AG09309 (cell line): ENCODE measurements around the gene PLEKHH1.

Experiments used
- DNase-seq: peaks from one replicate; pipeline ENCODE4 v3.0.0-alpha.2; 2010; ENCODE audit warnings: low read depth
- H3K4me3 ChIP-seq: 2 replicates; pipeline ENCODE4 v1.5.1; 2011; ENCODE audit warnings: mild to moderate bottlenecking, low read depth, low read length, moderate library complexity; ENCODE audit not compliant: control insufficient read depth
- TF ChIP-seq, protein P1 (sequence below): IDR thresholded peaks from 2 replicates; pipeline ENCODE4 v1.5.1; 2011; ENCODE audit warnings: mild to moderate bottlenecking, low read depth, low read length, inconsistent platforms; ENCODE audit not compliant: insufficient read depth, control insufficient read depth; ENCODE audit errors: missing control alignments

The PLEKHH1 gene

DNA sequence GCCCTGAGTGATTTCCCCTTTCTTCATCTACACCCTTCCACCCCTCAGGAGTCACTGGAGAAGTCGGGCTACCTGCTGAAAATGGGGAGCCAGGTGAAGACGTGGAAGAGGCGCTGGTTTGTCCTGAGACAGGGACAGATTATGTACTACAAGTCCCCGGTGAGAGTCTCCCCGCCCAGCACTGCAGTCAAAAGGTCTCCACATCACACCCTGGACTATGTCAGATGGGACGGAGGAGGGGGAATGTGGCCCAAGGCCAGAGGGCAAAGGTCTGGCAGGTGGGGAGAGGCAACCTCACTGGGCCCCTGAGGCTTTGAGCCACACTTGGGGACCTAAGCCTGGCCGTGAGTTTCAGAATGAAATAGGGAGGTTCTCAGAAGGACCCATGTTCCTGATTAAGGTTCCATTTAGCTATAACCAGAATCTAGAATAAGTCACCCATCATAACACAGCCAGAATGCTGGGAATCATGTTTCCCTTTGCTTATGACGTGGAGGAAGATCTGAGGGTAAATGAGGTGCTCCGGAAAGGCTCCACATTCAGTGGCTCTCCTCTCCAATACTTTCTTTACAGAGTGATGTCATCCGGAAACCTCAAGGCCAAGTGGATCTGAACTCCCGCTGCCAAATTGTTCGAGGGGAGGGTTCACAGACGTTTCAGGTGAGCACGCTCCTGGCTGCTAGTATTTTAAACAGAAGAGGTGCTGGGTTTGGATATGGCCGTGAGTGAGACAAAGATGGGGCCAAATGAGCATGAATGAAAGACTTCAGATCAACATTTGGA, 40.3 kb downstream of the PLEKHH1 start:
- no peak for DNase-seq
- no peak overlapping the region for H3K4me3 ChIP-seq
- TF ChIP-seq, protein P1, sequence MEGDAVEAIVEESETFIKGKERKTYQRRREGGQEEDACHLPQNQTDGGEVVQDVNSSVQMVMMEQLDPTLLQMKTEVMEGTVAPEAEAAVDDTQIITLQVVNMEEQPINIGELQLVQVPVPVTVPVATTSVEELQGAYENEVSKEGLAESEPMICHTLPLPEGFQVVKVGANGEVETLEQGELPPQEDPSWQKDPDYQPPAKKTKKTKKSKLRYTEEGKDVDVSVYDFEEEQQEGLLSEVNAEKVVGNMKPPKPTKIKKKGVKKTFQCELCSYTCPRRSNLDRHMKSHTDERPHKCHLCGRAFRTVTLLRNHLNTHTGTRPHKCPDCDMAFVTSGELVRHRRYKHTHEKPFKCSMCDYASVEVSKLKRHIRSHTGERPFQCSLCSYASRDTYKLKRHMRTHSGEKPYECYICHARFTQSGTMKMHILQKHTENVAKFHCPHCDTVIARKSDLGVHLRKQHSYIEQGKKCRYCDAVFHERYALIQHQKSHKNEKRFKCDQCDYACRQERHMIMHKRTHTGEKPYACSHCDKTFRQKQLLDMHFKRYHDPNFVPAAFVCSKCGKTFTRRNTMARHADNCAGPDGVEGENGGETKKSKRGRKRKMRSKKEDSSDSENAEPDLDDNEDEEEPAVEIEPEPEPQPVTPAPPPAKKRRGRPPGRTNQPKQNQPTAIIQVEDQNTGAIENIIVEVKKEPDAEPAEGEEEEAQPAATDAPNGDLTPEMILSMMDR, result no peak

DNA sequence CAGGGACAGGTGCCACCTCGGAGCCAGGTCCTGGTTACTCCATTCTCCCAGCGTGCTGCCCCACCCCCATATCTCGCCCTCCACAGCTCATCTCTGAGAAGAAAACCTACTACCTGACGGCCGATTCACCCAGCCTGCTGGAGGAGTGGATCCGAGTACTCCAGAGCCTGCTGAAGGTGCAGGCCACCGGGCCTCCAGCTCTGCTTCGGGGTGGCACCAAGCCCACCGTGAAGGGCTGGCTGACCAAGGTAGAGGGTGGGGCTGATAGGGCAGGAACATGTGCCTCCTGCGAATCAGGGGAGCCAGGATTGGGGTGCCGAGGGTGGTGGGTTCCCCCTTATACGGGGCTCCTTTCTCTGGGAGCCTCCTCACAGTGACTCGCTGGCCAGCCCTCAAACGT, 41.1 kb downstream of the PLEKHH1 start:
- DNase-seq, result no peak
- TF ChIP-seq, protein P1, result no peak

DNA sequence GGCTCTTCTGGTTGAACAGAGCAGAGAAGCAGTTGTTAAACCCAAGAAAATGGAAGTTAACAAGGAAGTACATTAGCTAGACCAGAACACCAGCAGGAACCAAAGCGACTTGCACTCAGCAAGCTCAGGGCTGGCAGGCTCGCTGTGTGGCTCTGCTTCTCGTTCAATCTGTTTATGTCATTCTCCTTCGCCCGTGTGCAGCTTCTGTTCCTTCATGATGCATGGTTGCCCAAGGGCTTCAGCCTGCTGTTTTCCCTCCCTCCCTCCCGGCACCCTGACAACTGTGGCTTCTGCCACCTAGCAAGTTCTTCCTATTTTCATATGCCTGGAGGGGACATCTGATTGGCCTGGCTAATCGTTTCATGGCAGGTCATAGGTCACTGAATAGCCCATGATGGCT, 41.7 kb downstream of the PLEKHH1 start:
- H3K4me3 ChIP-seq, result no peak overlapping the region
- TF ChIP-seq, protein P1, result no peak
- no peak for DNase-seq

More for the DNA sequence above, 41.1 kb downstream of the PLEKHH1 start:
- no peak overlapping the region for H3K4me3 ChIP-seq

DNA sequence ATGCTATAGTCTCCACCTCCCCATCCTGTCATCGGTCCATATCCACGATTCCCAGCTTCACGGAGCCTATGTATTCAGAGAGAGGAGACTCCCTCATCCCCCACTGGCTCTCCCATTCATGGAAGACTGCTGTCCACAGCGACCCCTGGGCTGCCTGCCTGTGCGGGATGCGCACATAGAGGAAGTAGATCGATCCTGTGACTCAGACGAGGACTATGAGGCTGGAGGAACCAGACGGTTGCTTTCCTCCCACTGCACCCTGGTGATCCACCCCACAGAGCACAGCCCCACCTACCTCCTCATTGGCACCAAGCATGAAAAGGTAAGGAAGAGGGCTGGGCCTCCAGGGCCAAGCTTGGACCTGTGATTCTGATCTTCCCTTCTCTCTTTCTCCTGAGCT, 42.6 kb downstream of the PLEKHH1 start:
- no peak overlapping the region for H3K4me3 ChIP-seq
- TF ChIP-seq, protein P1, result no peak
- DNase-seq, result no peak

DNA sequence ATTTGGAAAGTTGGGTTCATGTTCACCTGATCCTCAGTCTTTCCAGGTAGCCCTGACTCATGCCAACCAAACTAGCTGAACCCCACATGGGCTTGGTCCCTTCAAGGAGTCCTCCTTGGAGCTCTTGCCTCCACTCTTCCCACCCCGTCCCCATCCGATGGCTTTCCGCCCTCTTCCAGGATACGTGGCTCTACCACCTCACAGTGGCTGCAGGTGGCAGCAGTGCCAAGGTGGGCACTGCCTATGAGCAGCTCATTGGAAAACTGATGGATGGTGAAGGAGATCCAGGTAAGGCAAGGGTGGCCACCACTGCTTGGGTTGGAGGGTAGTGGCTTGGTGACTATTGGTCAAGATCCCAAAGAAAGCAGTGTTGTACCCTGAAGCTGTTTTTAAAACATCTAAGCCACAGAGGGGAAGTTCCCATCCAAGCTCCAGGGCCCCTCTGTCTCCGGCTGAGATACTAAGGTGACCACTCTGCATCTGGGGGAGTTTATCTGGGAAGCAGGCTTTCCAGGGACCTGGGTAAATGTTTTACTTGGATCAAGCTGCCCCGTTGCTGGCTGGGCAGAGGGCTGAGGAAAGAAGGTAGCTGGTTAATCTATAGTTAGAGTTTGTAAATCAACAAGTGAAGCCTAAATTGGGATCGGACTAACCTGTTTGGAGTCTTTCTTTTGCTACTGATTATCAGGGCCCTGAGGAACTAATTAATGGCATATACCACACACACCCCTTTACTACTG, 43.3 kb downstream of the PLEKHH1 start:
- no peak overlapping the region for H3K4me3 ChIP-seq
- no peak for DNase-seq
- TF ChIP-seq, protein P1, result no peak

DNA sequence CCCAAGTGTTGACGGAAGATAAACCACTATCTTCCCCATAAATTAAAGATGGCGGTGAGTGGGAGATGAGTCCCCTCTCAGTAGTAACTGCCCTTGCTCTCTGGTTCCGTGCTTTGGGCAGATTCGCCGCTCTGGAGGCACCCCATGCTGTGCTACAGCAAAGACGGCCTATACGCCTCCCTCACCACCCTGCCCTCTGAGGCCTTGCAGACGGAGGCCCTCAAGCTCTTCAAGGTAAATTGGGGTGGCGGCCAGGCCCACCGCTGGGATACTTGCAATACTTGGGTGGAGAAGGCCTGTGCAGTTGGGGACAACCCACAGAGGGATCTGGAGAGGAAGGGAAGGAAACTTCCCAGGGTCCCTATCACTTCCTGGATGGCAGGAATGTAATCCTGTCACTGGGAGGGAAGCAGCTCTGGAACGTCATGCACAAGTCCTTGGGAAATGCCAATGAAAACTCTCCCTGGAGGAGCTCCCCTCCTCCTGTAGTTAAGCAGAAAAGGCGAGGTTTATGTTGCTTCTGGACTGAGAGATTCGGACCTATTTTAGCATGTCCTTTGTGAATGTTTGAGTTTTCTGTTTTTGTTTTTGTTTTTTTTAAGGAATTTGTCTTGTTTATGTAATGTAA, 44.2 kb downstream of the PLEKHH1 start:
- DNase-seq, result no peak
- H3K4me3 ChIP-seq, result no peak overlapping the region
- TF ChIP-seq, protein P1, result no peak
